ENCODE data around the gene RNF215.

Gene RNF215

GRCh38 chr22:30371321-30371720 lies 15.9 kb downstream of the RNF215 start:
- H3K9ac ChIP-seq (ENCODE audit: low read length) = no peak overlapping the region

GRCh38 chr22:30370641-30371230 lies 16.5 kb downstream of the RNF215 start:
- no peaks in the 10 kb centered on the region for H3K9me3 ChIP-seq (ENCODE audit: low read length)
- H3K4me1 ChIP-seq (ENCODE audit: insufficient read depth, low read length) = no peaks in the 10 kb centered on the region
- H3K27me3 ChIP-seq (ENCODE audit: control insufficient read depth in 1 of 2, insufficient read depth in 2 of 2, low read length in 2 of 2) = no peaks in the 10 kb centered on the region
- no peak overlapping the region for H3K9ac ChIP-seq (ENCODE audit: low read length)
- H3K36me3 ChIP-seq (ENCODE audit: insufficient read depth, low read length) = no peaks in the 10 kb centered on the region
- no peak overlapping the region for H3K27ac ChIP-seq (ENCODE audit: low read depth, low read length)
- no peak overlapping the region for H3K4me3 ChIP-seq (ENCODE audit: low read depth in 1 of 2, low read length in 2 of 2)

More at GRCh38 chr22:30371321-30371720, 15.9 kb downstream of the RNF215 start:
- H3K27me3 ChIP-seq (ENCODE audit: control insufficient read depth in 1 of 2, insufficient read depth in 2 of 2, low read length in 2 of 2) = no peaks in the 10 kb centered on the region
- H3K9me3 ChIP-seq (ENCODE audit: low read length) = no peaks in the 10 kb centered on the region
- H3K36me3 ChIP-seq (ENCODE audit: insufficient read depth, low read length) = no peaks in the 10 kb centered on the region
- H3K4me3 ChIP-seq (ENCODE audit: low read depth in 1 of 2, low read length in 2 of 2) = no peak overlapping the region
- no peak overlapping the region for H3K27ac ChIP-seq (ENCODE audit: low read depth, low read length)
- no peaks in the 10 kb centered on the region for H3K4me1 ChIP-seq (ENCODE audit: insufficient read depth, low read length)

GRCh38 chr22:30368420-30368819 lies 18.8 kb downstream of the RNF215 start:
- no peaks in the 10 kb centered on the region for H3K4me1 ChIP-seq (ENCODE audit: insufficient read depth, low read length)
- no peak overlapping the region for H3K9ac ChIP-seq (ENCODE audit: low read length)

GRCh38 chr22:30365891-30366290 lies 21.3 kb downstream of the RNF215 start:
- no peak overlapping the region for H3K4me3 ChIP-seq (ENCODE audit: low read depth in 1 of 2, low read length in 2 of 2)
- H3K36me3 ChIP-seq (ENCODE audit: insufficient read depth, low read length) = no peaks in the 10 kb centered on the region
- no peaks in the 10 kb centered on the region for H3K27me3 ChIP-seq (ENCODE audit: control insufficient read depth in 1 of 2, insufficient read depth in 2 of 2, low read length in 2 of 2)
- H3K9me3 ChIP-seq (ENCODE audit: low read length) = no peaks in the 10 kb centered on the region
- no peak overlapping the region for H3K27ac ChIP-seq (ENCODE audit: low read depth, low read length)
- no peak overlapping the region for H3K9ac ChIP-seq (ENCODE audit: low read length)
- H3K4me1 ChIP-seq (ENCODE audit: insufficient read depth, low read length) = no peaks in the 10 kb centered on the region

More at GRCh38 chr22:30368420-30368819, 18.8 kb downstream of the RNF215 start:
- no peak overlapping the region for H3K27ac ChIP-seq (ENCODE audit: low read depth, low read length)
- H3K36me3 ChIP-seq (ENCODE audit: insufficient read depth, low read length) = no peaks in the 10 kb centered on the region
- no peak overlapping the region for H3K4me3 ChIP-seq (ENCODE audit: low read depth in 1 of 2, low read length in 2 of 2)
- no peaks in the 10 kb centered on the region for H3K27me3 ChIP-seq (ENCODE audit: control insufficient read depth in 1 of 2, insufficient read depth in 2 of 2, low read length in 2 of 2)
- H3K9me3 ChIP-seq (ENCODE audit: low read length) = no peaks in the 10 kb centered on the region

GRCh38 chr22:30362651-30363281 lies 24.4 kb downstream of the RNF215 start:
- H3K27me3 ChIP-seq (ENCODE audit: control insufficient read depth in 1 of 2, insufficient read depth in 2 of 2, low read length in 2 of 2) = no peaks in the 10 kb centered on the region
- H3K4me3 ChIP-seq (ENCODE audit: low read depth in 1 of 2, low read length in 2 of 2) = no peak overlapping the region
- no peaks in the 10 kb centered on the region for H3K36me3 ChIP-seq (ENCODE audit: insufficient read depth, low read length)
- H3K27ac ChIP-seq (ENCODE audit: low read depth, low read length) = no peak overlapping the region
- no peaks in the 10 kb centered on the region for H3K9me3 ChIP-seq (ENCODE audit: low read length)
- H3K9ac ChIP-seq (ENCODE audit: low read length) = no peak overlapping the region
- H3K4me1 ChIP-seq (ENCODE audit: insufficient read depth, low read length) = no peaks in the 10 kb centered on the region

GRCh38 chr22:30361916-30362650 lies 25.1 kb downstream of the RNF215 start:
- Histone ChIP-seq H3K27me3 (ENCODE audit: control insufficient read depth in 1 of 2, insufficient read depth in 2 of 2, low read length in 2 of 2) (no peaks in the 10 kb centered on the region), H3K9me3 (ENCODE audit: low read length) (no peaks in the 10 kb centered on the region), H3K4me3 (ENCODE audit: low read depth in 1 of 2, low read length in 2 of 2) (no peak overlapping the region), H3K4me1 (ENCODE audit: insufficient read depth, low read length) (peaks cover 4% of the 10 kb centered on the region), H3K36me3 (ENCODE audit: insufficient read depth, low read length) (no peaks in the 10 kb centered on the region), H3K27ac (ENCODE audit: low read depth, low read length) (no peak overlapping the region), H3K9ac (ENCODE audit: low read length) (no peak overlapping the region)

- H3K9me3 ChIP-seq (ENCODE audit: low read length) = no peaks in the 10 kb centered on the region
- no peak overlapping the region for H3K27ac ChIP-seq (ENCODE audit: low read depth, low read length)
- H3K4me1 ChIP-seq (ENCODE audit: insufficient read depth, low read length) = peaks cover 29% of the 10 kb centered on the region
- H3K36me3 ChIP-seq (ENCODE audit: insufficient read depth, low read length) = no peaks in the 10 kb centered on the region
- no peak overlapping the region for H3K9ac ChIP-seq (ENCODE audit: low read length)
- no peaks in the 10 kb centered on the region for H3K27me3 ChIP-seq (ENCODE audit: control insufficient read depth in 1 of 2, insufficient read depth in 2 of 2, low read length in 2 of 2)
- no peak overlapping the region for H3K4me3 ChIP-seq (ENCODE audit: low read depth in 1 of 2, low read length in 2 of 2)
These were observed 28.7 kb downstream of the RNF215 start for GRCh38 chr22:30358541-30358940.

- Histone ChIP-seq H3K27me3 (ENCODE audit: control insufficient read depth in 1 of 2, insufficient read depth in 2 of 2, low read length in 2 of 2) (no peaks in the 10 kb centered on the region), H3K27ac (ENCODE audit: low read depth, low read length) (no peak overlapping the region), H3K4me3 (ENCODE audit: low read depth in 1 of 2, low read length in 2 of 2) (no peak overlapping the region), H3K4me1 (ENCODE audit: insufficient read depth, low read length) (peaks cover 29% of the 10 kb centered on the region), H3K36me3 (ENCODE audit: insufficient read depth, low read length) (peaks cover 4% of the 10 kb centered on the region), H3K9me3 (ENCODE audit: low read length) (no peaks in the 10 kb centered on the region), H3K9ac (ENCODE audit: low read length) (no peak overlapping the region)
These were observed 29.5 kb downstream of the RNF215 start for GRCh38 chr22:30357650-30358215.

- peaks cover 9% of the 10 kb centered on the region for H3K36me3 ChIP-seq (ENCODE audit: insufficient read depth, low read length)
- H3K4me1 ChIP-seq (ENCODE audit: insufficient read depth, low read length) = peaks cover 29% of the 10 kb centered on the region
- H3K27me3 ChIP-seq (ENCODE audit: control insufficient read depth in 1 of 2, insufficient read depth in 2 of 2, low read length in 2 of 2) = no peaks in the 10 kb centered on the region
- peak overlapping the region; percentile 21 for H3K27ac ChIP-seq (ENCODE audit: low read depth, low read length)
- no peaks in the 10 kb centered on the region for H3K9me3 ChIP-seq (ENCODE audit: low read length)
- H3K9ac ChIP-seq (ENCODE audit: low read length) = peak overlapping the region; percentile 29
- peak overlapping the region; percentile 35 to 77 for H3K4me3 ChIP-seq (ENCODE audit: low read depth in 1 of 2, low read length in 2 of 2)
These were observed 30.0 kb downstream of the RNF215 start for GRCh38 chr22:30357236-30357570.

- Histone ChIP-seq H3K4me3 (ENCODE audit: low read depth in 1 of 2, low read length in 2 of 2) (peak within 1 kb of the TSS; percentile 35 to 77), H3K27me3 (ENCODE audit: control insufficient read depth in 1 of 2, insufficient read depth in 2 of 2, low read length in 2 of 2) (no peaks in the 10 kb centered on the region), H3K27ac (ENCODE audit: low read depth, low read length) (peak within 1 kb of the TSS; percentile 83), H3K4me1 (ENCODE audit: insufficient read depth, low read length) (peaks cover 29% of the 10 kb centered on the region), H3K36me3 (ENCODE audit: insufficient read depth, low read length) (peaks cover 15% of the 10 kb centered on the region), H3K9me3 (ENCODE audit: low read length) (no peaks in the 10 kb centered on the region), H3K9ac (ENCODE audit: low read length) (peak within 1 kb of the TSS; percentile 78)
These were observed 30.6 kb downstream of the RNF215 start, which contains the start of the genes CCDC157 and SF3A1 for GRCh38 chr22:30356449-30357235. Gene CCDC157 (plus strand): TSS chr22:30357007. CDS start chr22:30366001, 8,994 bp downstream. Gene SF3A1 (minus strand): TSS chr22:30356894. CDS start chr22:30356792, 102 bp downstream.

- H3K4me3 ChIP-seq (ENCODE audit: low read depth in 1 of 2, low read length in 2 of 2) = no peak overlapping the region
- H3K4me1 ChIP-seq (ENCODE audit: insufficient read depth, low read length) = peaks cover 29% of the 10 kb centered on the region
- H3K27me3 ChIP-seq (ENCODE audit: control insufficient read depth in 1 of 2, insufficient read depth in 2 of 2, low read length in 2 of 2) = no peaks in the 10 kb centered on the region
- H3K27ac ChIP-seq (ENCODE audit: low read depth, low read length) = no peak overlapping the region
- H3K9ac ChIP-seq (ENCODE audit: low read length) = no peak overlapping the region
- H3K9me3 ChIP-seq (ENCODE audit: low read length) = no peaks in the 10 kb centered on the region
- H3K36me3 ChIP-seq (ENCODE audit: insufficient read depth, low read length) = peaks cover 25% of the 10 kb centered on the region
These were observed 32.6 kb downstream of the RNF215 start for GRCh38 chr22:30354644-30355043.
